Activated CD8-positive, alpha-beta T cell treated with anti-CD3 and anti-CD28 coated beads for 36 hours (primary cell): ENCODE results near the gene SH3PXD2B. TPM values are rescaled to one million over a fixed set of nuclear protein-coding genes. Genes with fewer than 3 reads are reported as not detected.

Source experiments
- ATAC-seq: fragments of 200-7000 bp; cut with Tn5 transposase; one replicate; pipeline ENCODE4 v1.10.0; 2021; ENCODE audit warnings: mild to moderate bottlenecking, moderate library complexity
- CTCF ChIA-PET: fragments of 350-600 bp; sonication (Branson Sonifier 250); formaldehyde crosslinking; loops from one replicate; lab custom pipeline; 2021; ENCODE audit warnings: antibody characterized with exemption; lab: Charles Lee
- POLR2A ChIA-PET: fragments of 350-600 bp; sonication (Branson Sonifier 250); formaldehyde crosslinking; loops from one replicate; lab custom pipeline; 2021; ENCODE audit warnings: antibody characterized with exemption; lab: Charles Lee
- DNase-seq: peaks from one replicate; pipeline ENCODE4 v3.0.0-alpha.2; 2020
- H3K27ac Mint-ChIP-seq: one replicate; pipeline ENCODE4 v1.8.0; 2021; ENCODE audit warnings: mild to moderate bottlenecking, mixed read lengths
- H3K27me3 Mint-ChIP-seq: one replicate; pipeline ENCODE4 v1.8.0; 2021; ENCODE audit warnings: mixed read lengths
- H3K36me3 Mint-ChIP-seq: one replicate; pipeline ENCODE4 v1.8.0; 2021; ENCODE audit warnings: low read depth, mixed read lengths
- H3K4me1 Mint-ChIP-seq: one replicate; pipeline ENCODE4 v1.8.0; 2021; ENCODE audit warnings: low read depth, mixed read lengths
- H3K4me3 Mint-ChIP-seq: one replicate; pipeline ENCODE4 v1.8.0; 2021; ENCODE audit warnings: mild to moderate bottlenecking, moderate library complexity, mixed read lengths
- H3K9me3 Mint-ChIP-seq: one replicate; pipeline ENCODE4 v1.8.0; 2021; ENCODE audit warnings: mixed read lengths
- intact Hi-C: fragments of 100-400 bp; cut with micrococcal nuclease; formaldehyde crosslinking; loops from one replicate; pipeline ENCODE4 v1.10.0; 2022
- total RNA-seq, 2 experiments: library from RNA; stranded (reverse); gene quantifications; one replicate each; pipeline ENCODE4 v1.2.3, GENCODE V29; 2021
- TF ChIP-seq, protein P1 (sequence below): fragments of 200-600 bp; IDR thresholded peaks from one replicate; pipeline ENCODE4 v1.8.0; 2022; ENCODE audit warnings: antibody characterized with exemption, mild to moderate bottlenecking

SH3PXD2B gene
- total RNA-seq, 2 experiments from 2014 or later, result 0.38 to 0.47 TPM

DNA sequence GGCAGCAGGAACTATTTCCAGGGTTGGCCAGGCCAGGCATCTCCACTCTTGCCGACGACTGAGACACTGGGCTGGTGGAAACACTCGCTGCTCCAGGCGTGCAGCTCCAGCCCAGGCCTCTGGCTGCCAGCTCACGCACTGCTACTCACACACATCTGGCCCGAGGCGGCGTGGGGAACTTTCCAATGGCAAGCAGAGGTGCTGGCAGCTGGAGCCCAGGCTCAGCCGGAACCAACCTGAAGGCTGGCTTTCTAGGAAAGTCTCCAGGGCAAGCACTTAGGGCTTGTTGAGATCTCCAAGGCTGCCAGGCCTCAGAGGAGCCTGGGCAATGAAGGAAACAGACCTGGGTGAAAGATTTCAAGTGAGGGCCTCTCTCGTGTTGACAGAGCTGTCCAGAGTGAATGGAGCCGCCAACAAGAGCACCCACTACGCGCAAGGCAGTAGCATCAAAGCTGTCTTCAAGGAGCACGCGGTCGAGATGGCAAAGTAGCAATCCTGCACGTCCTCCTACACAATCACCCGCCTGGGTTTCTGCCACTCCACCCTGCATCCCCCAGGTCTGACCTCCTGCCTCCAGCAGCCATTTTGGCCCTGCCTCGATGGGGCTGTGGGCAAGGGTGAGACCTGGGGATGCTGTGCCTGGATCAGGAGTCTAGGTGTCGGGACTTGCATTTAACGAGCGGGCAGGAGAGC, 14.4 kb downstream of the SH3PXD2B start:
- ATAC-seq (no peak), DNase-seq (no peak)
- no peak overlapping the region for H3K4me3 Mint-ChIP-seq
- H3K36me3 Mint-ChIP-seq, result no peaks in the 10 kb centered on the region
- intact Hi-C loops, result no loop called here
- POLR2A ChIA-PET, result no interaction called here
- TF ChIP-seq, protein P1, sequence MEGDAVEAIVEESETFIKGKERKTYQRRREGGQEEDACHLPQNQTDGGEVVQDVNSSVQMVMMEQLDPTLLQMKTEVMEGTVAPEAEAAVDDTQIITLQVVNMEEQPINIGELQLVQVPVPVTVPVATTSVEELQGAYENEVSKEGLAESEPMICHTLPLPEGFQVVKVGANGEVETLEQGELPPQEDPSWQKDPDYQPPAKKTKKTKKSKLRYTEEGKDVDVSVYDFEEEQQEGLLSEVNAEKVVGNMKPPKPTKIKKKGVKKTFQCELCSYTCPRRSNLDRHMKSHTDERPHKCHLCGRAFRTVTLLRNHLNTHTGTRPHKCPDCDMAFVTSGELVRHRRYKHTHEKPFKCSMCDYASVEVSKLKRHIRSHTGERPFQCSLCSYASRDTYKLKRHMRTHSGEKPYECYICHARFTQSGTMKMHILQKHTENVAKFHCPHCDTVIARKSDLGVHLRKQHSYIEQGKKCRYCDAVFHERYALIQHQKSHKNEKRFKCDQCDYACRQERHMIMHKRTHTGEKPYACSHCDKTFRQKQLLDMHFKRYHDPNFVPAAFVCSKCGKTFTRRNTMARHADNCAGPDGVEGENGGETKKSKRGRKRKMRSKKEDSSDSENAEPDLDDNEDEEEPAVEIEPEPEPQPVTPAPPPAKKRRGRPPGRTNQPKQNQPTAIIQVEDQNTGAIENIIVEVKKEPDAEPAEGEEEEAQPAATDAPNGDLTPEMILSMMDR, result no peak
- no peaks in the 10 kb centered on the region for H3K9me3 Mint-ChIP-seq
- CTCF ChIA-PET, result interaction anchor here (0.8 kb wide), 1 partner anchor 12 kb away, joined by 4 read pairs; no protein-coding TSS in a partner anchor
- H3K27me3 Mint-ChIP-seq, result peaks cover 15% of the 10 kb centered on the region
- H3K27ac Mint-ChIP-seq, result no peak overlapping the region
- peaks cover 8% of the 10 kb centered on the region for H3K4me1 Mint-ChIP-seq

DNA sequence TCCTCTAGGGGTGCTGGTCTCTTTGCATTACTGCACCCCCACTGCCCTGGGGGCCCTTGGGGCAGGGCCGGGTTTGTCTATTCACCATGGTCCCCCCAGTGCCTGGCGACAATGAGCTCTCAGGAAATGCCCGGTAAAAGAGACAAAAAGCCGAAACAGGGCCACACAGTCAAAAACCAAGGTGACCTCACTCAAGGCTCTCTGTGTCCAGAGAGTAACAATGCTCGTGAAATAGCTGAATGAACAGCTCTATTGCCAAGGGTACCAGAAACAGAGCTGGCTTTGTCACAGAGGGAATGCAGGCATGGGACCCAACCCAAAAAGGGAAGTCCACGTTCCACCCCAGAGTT, 16.0 kb downstream of the SH3PXD2B start:
- POLR2A ChIA-PET, result no interaction called here
- no peaks in the 10 kb centered on the region for H3K36me3 Mint-ChIP-seq
- ATAC-seq (no peak), DNase-seq (no peak)
- peaks cover 9% of the 10 kb centered on the region for H3K27me3 Mint-ChIP-seq
- H3K4me3 Mint-ChIP-seq, result no peak overlapping the region
- H3K27ac Mint-ChIP-seq, result no peak overlapping the region
- H3K4me1 Mint-ChIP-seq, result peaks cover 2% of the 10 kb centered on the region
- H3K9me3 Mint-ChIP-seq, result no peaks in the 10 kb centered on the region
- TF ChIP-seq, protein P1, result no peak
- CTCF ChIA-PET, result interaction anchor here (2.8 kb wide), 1 partner anchor 14 kb away, joined by 14 read pairs; no protein-coding TSS in a partner anchor
- intact Hi-C loops, result no loop called here

DNA sequence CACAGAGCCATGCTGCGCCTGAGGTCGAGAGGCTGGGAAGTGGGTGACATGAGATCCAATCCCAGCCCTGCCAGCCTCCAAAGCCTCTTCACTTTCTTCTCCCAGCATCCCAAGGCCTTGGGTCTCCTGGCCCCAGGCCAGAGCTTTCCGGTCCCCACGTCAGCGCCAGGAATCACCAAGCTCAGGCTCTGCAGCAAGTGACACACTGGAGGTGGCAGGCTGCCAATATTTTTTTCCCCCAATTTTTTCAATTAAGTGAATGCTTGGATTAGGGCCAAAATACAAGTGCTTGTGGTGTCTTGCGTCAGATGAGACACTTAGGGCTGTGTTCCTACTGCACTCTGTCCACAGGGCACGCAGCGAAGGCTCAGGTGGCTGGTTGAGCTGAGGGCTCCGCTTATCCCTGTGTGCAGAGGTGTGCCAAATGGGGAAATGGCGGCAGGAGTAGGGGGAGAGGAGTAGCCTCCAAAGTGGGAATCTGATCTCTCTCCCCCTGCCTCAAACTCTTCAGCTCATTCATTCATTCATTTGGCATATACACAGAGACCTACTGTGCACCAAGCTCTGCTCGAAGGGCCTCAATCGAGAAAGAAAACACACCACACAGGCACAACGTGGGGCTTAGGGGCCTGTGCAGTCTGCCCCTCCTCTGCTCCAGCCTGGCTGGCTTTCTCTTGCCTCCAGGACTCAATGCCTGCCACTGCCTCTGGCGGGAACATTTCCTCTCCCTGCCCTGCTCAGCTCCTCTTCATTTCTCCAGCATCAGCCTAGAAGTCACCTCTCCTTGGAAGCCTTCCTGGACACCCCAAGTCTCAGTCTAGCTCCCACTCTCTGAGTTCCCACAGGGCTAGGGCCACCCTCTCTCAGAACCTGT, 16.6 kb downstream of the SH3PXD2B start:
- Mint-ChIP-seq H3K9me3 (no peaks in the 10 kb centered on the region), H3K4me1 (no peaks in the 10 kb centered on the region), H3K4me3 (no peak overlapping the region), H3K36me3 (no peaks in the 10 kb centered on the region), H3K27me3 (peaks cover 8% of the 10 kb centered on the region), H3K27ac (no peak overlapping the region)
- intact Hi-C loops, result no loop called here
- ChIA-PET POLR2A (no interaction called here), CTCF (interaction anchor here (2.8 kb wide), 1 partner anchor 14 kb away, joined by 14 read pairs; no protein-coding TSS in a partner anchor)
- ATAC-seq, result no peak
- DNase-seq, result no peak
- TF ChIP-seq, protein P1, result no peak

DNA sequence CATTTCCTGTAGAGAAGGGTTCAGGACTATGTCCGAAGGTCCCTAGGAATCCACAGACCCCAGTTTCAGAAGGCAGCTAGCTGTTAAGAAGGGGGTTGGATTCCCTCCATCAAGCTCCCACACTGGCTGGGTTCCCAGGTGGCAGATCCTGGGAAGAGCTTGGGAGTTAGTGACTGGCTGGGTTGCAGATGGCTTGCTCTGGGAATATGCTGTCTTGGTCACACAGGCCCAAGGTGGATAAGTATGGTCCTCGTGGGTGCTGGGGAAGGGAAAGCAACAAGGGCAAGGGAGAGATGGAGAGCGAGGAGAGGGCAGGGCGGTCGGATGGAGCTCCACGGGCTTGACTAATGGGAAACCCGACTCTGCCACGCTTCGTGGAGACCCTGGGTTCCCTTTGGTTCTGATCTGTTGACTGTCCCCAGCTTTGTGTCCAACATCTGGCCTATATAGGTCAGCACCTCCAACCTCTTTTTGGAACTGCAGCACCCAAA, 17.4 kb downstream of the SH3PXD2B start:
- no peaks in the 10 kb centered on the region for H3K4me1 Mint-ChIP-seq
- ChIA-PET CTCF (interaction anchor here (2.8 kb wide), 1 partner anchor 15 kb away, joined by 14 read pairs; no protein-coding TSS in a partner anchor), POLR2A (no interaction called here)
- H3K27me3 Mint-ChIP-seq, result peaks cover 5% of the 10 kb centered on the region
- intact Hi-C loops, result no loop called here
- no peak overlapping the region for H3K27ac Mint-ChIP-seq
- H3K9me3 Mint-ChIP-seq, result no peaks in the 10 kb centered on the region
- H3K4me3 Mint-ChIP-seq, result no peak overlapping the region
- no peak for DNase-seq
- no peaks in the 10 kb centered on the region for H3K36me3 Mint-ChIP-seq
- no peak for ATAC-seq
- TF ChIP-seq, protein P1, result no peak
